ELF-1 (cell line): ENCODE measurements around the gene ARIH1.

Source experiments
- DNase-seq: peaks from one replicate; pipeline ENCODE4 v3.0.0-alpha.2; 2016; ENCODE audit warnings: low read depth, low spot score

Gene ARIH1

GRCh38 chr15:72487070-72487797, 13.1 kb downstream of the ARIH1 start:
- DNase-seq = no peak

- DNase-seq = no peak
Measured at GRCh38 chr15:72488558-72488957, 14.4 kb downstream of the ARIH1 start.

- no peak for DNase-seq
Measured at GRCh38 chr15:72489943-72490554, 15.9 kb downstream of the ARIH1 start.

GRCh38 chr15:72491768-72492167, 17.6 kb downstream of the ARIH1 start:
- DNase-seq = no peak

- DNase-seq = no peak
Measured at GRCh38 chr15:72492733-72493132, 18.6 kb downstream of the ARIH1 start.

GRCh38 chr15:72493220-72493619, 19.1 kb downstream of the ARIH1 start:
- DNase-seq = no peak

GRCh38 chr15:72495007-72495406, 20.9 kb downstream of the ARIH1 start:
- no peak for DNase-seq

- no peak for DNase-seq
Measured at GRCh38 chr15:72496783-72497182, 22.7 kb downstream of the ARIH1 start.

GRCh38 chr15:72497402-72497801, 23.3 kb downstream of the ARIH1 start:
- no peak for DNase-seq

GRCh38 chr15:72502220-72502809, 28.2 kb downstream of the ARIH1 start:
- no peak for DNase-seq

- DNase-seq = no peak
Measured at GRCh38 chr15:72503147-72503546, 29.0 kb downstream of the ARIH1 start.

- no peak for DNase-seq
Measured at GRCh38 chr15:72507402-72508092, 33.4 kb downstream of the ARIH1 start.

- DNase-seq = no peak
Measured at GRCh38 chr15:72509484-72509883, 35.4 kb downstream of the ARIH1 start.

GRCh38 chr15:72511536-72511935, 37.4 kb downstream of the ARIH1 start:
- DNase-seq = no peak

GRCh38 chr15:72515591-72516389, 41.7 kb downstream of the ARIH1 start:
- DNase-seq = no peak

- no peak for DNase-seq
Measured at GRCh38 chr15:72516777-72517176, 42.6 kb downstream of the ARIH1 start.

- no peak for DNase-seq
Measured at GRCh38 chr15:72521682-72522081, 47.6 kb downstream of the ARIH1 start.

GRCh38 chr15:72532991-72533601, 59.0 kb downstream of the ARIH1 start:
- DNase-seq = peak; percentile 25

GRCh38 chr15:72534523-72534922, 60.4 kb downstream of the ARIH1 start:
- no peak for DNase-seq

GRCh38 chr15:72535911-72536310, 61.8 kb downstream of the ARIH1 start:
- DNase-seq = no peak

- DNase-seq = no peak
Measured at GRCh38 chr15:72536506-72536905, 62.4 kb downstream of the ARIH1 start.
